IPS-18c (cell line): Measurements from ENCODE around the gene ZKSCAN3.
A peak's percentile ranks its signal among the peaks of the same experiment; 100 is the strongest.

Experiments
- H3K4me3 ChIP-seq: 2 replicates; pipeline ENCODE4 v1.7.0; 2013; ENCODE audit warnings: low read depth, mild to moderate bottlenecking, low read length, moderate library complexity; ENCODE audit not compliant: insufficient read depth
- H3K9me3 ChIP-seq: one replicate; pipeline ENCODE4 v1.6.1; 2013; ENCODE audit warnings: mild to moderate bottlenecking, low read length, moderate library complexity; ENCODE audit not compliant: control insufficient read depth, insufficient read depth

The ZKSCAN3 gene

GRCh38 chr6:28336284-28337120, 13.2 kb upstream of the ZKSCAN3 start:
- H3K9me3 ChIP-seq = no peaks in the 10 kb centered on the region
- H3K4me3 ChIP-seq = peak overlapping the region; percentile 73

- Histone ChIP-seq H3K9me3 (no peaks in the 10 kb centered on the region), H3K4me3 (peak overlapping the region; percentile 73; the same call in 1 of the 2 replicates)
Observed at GRCh38 chr6:28337121-28337520, 12.6 kb upstream of the ZKSCAN3 start.

GRCh38 chr6:28340310-28341095, 9.2 kb upstream of the ZKSCAN3 start:
- Histone ChIP-seq H3K4me3 (no peak overlapping the region), H3K9me3 (no peaks in the 10 kb centered on the region)

- no peak overlapping the region for H3K4me3 ChIP-seq
- H3K9me3 ChIP-seq = no peaks in the 10 kb centered on the region
Observed at GRCh38 chr6:28343898-28344677, 5.7 kb upstream of the ZKSCAN3 start.

GRCh38 chr6:28345201-28345600, 4.5 kb upstream of the ZKSCAN3 start:
- Histone ChIP-seq H3K9me3 (no peaks in the 10 kb centered on the region), H3K4me3 (no peak overlapping the region)

GRCh38 chr6:28347119-28347518, 2.6 kb upstream of the ZKSCAN3 start:
- no peak overlapping the region for H3K4me3 ChIP-seq
- H3K9me3 ChIP-seq = no peaks in the 10 kb centered on the region

GRCh38 chr6:28349344-28349891, 329 bp upstream of the ZKSCAN3 start:
- Histone ChIP-seq H3K4me3 (peak overlapping the region; percentile 85), H3K9me3 (no peaks in the 10 kb centered on the region)

GRCh38 chr6:28351087-28351486, 1.3 kb downstream of the ZKSCAN3 start:
- no peak overlapping the region; the same call in 1 of the 2 replicates for H3K4me3 ChIP-seq
- no peaks in the 10 kb centered on the region for H3K9me3 ChIP-seq

GRCh38 chr6:28351493-28351925, 1.8 kb downstream of the ZKSCAN3 start:
- Histone ChIP-seq H3K4me3 (no peak overlapping the region), H3K9me3 (no peaks in the 10 kb centered on the region)

GRCh38 chr6:28353356-28353755, 3.6 kb downstream of the ZKSCAN3 start:
- no peaks in the 10 kb centered on the region for H3K9me3 ChIP-seq
- H3K4me3 ChIP-seq = no peak overlapping the region

- Histone ChIP-seq H3K9me3 (no peaks in the 10 kb centered on the region), H3K4me3 (no peak overlapping the region)
Observed at GRCh38 chr6:28353981-28354676, 4.4 kb downstream of the ZKSCAN3 start.

- H3K4me3 ChIP-seq = no peak overlapping the region
- H3K9me3 ChIP-seq = no peaks in the 10 kb centered on the region
Observed at GRCh38 chr6:28354688-28355554, 5.2 kb downstream of the ZKSCAN3 start.

- no peaks in the 10 kb centered on the region for H3K9me3 ChIP-seq
- peak overlapping the region; percentile 49 for H3K4me3 ChIP-seq
Observed at GRCh38 chr6:28355743-28356665, 6.3 kb downstream of the ZKSCAN3 start.

GRCh38 chr6:28356666-28357020, 6.9 kb downstream of the ZKSCAN3 start:
- no peaks in the 10 kb centered on the region for H3K9me3 ChIP-seq
- no peak overlapping the region for H3K4me3 ChIP-seq

GRCh38 chr6:28357036-28357435, 7.3 kb downstream of the ZKSCAN3 start:
- no peak overlapping the region for H3K4me3 ChIP-seq
- no peaks in the 10 kb centered on the region for H3K9me3 ChIP-seq
